Neuron (in vitro differentiated cells): ENCODE results near the gene PDP2.

Source experiments
- H2AFZ ChIP-seq: one replicate; pipeline ENCODE4 v1.6.1; 2013; ENCODE audit warnings: low read depth, mild to moderate bottlenecking, inconsistent platforms, low read length, moderate library complexity
- H3K27me3 ChIP-seq: one replicate; pipeline ENCODE4 v1.6.1; 2013; ENCODE audit warnings: low read length; ENCODE audit not compliant: insufficient read depth
- H3K36me3 ChIP-seq: one replicate; pipeline ENCODE4 v1.6.1; 2013; ENCODE audit warnings: low read length; ENCODE audit not compliant: insufficient read depth
- H3K4me1 ChIP-seq: one replicate; pipeline ENCODE4 v1.6.1; 2013; ENCODE audit warnings: low read length; ENCODE audit not compliant: insufficient read depth
- H3K4me3 ChIP-seq: 2 replicates; pipeline ENCODE4 v1.5.1; 2013; ENCODE audit warnings: mild to moderate bottlenecking, low read length, moderate library complexity
- H3K9me3 ChIP-seq: one replicate; pipeline ENCODE4 v1.6.1; 2013; ENCODE audit warnings: low read length

The PDP2 gene, protein sequence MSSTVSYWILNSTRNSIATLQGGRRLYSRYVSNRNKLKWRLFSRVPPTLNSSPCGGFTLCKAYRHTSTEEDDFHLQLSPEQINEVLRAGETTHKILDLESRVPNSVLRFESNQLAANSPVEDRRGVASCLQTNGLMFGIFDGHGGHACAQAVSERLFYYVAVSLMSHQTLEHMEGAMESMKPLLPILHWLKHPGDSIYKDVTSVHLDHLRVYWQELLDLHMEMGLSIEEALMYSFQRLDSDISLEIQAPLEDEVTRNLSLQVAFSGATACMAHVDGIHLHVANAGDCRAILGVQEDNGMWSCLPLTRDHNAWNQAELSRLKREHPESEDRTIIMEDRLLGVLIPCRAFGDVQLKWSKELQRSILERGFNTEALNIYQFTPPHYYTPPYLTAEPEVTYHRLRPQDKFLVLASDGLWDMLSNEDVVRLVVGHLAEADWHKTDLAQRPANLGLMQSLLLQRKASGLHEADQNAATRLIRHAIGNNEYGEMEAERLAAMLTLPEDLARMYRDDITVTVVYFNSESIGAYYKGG

GRCh38 chr16:66880288-66881013 is at the start of gene PDP2:
Gene PDP2, plus strand, starts transcription at chr16:66880515. Its CDS starts 3,770 bp downstream, at chr16:66884285.
- Histone ChIP-seq H3K4me3 (peak within 1 kb of the TSS; percentile 75), H3K4me1 (no peaks in the 10 kb centered on the region), H3K27me3 (no peaks in the 10 kb centered on the region), H3K36me3 (peaks cover 14% of the 10 kb centered on the region), H3K9me3 (no peaks in the 10 kb centered on the region), H2AFZ (peak within 1 kb of the TSS; percentile 63)

DNA sequence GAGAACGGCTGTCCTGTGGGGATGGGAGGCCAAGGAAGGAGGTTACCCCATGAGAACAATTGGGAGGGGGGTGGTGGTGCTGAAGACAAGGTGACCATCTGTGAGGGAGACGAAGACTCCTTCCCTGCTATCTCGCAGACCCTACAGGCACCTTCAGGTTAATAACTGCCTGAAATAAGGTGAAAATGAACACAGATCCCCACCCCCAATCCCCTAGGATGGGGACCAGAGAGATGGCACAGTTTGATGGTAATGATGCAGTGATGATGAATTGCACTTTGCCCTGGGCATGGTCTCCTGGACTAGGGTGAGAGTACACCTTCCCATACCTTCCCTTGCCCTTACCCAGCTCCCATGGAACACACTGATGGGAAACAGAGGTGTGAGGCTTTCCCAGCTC is 48.1 kb upstream of the PDP2 start:
- H3K4me1 ChIP-seq: peaks cover 11% of the 10 kb centered on the region
- no peaks in the 10 kb centered on the region for H3K9me3 ChIP-seq
- peaks cover 8% of the 10 kb centered on the region for H3K27me3 ChIP-seq
- H3K36me3 ChIP-seq: peaks cover 7% of the 10 kb centered on the region
- no peak overlapping the region for H2AFZ ChIP-seq
- no peak overlapping the region for H3K4me3 ChIP-seq

DNA sequence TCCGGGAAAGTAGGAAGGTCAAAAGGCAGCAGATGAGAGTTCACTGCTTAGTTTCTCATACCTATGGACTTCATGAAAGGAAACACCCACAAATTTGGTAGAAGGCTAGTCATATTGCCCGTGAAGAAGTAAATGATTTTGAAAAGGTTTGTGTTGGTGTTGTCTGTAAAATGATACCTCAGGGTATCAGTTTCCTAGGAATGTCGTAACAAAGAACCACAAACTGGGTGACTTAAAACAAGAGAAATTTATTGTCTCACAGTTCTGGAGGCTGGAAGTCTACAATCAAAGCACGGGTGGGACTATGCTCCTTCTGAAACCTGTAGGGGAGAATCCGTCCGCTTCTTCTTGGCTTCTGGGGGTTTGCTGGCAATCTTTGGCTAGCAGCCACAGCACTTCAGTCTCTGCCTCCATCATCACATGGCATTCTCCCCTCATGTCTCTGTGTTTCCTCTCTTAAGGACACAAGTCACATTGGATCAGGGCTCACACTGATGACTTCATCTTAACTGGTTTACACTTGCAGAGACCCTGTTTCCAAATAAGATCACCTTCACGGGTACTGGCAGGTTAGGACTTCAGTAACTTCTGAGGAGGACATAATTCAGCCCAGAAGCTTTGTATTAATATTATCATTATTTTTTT is 47.5 kb upstream of the PDP2 start:
- Histone ChIP-seq H3K9me3 (no peaks in the 10 kb centered on the region), H3K36me3 (peaks cover 3% of the 10 kb centered on the region), H3K4me3 (no peak overlapping the region), H2AFZ (no peak overlapping the region), H3K27me3 (peaks cover 8% of the 10 kb centered on the region), H3K4me1 (peaks cover 11% of the 10 kb centered on the region)

GRCh38 chr16:66834746-66835145 is 45.6 kb upstream of the PDP2 start:
- no peak overlapping the region for H3K4me3 ChIP-seq

DNA sequence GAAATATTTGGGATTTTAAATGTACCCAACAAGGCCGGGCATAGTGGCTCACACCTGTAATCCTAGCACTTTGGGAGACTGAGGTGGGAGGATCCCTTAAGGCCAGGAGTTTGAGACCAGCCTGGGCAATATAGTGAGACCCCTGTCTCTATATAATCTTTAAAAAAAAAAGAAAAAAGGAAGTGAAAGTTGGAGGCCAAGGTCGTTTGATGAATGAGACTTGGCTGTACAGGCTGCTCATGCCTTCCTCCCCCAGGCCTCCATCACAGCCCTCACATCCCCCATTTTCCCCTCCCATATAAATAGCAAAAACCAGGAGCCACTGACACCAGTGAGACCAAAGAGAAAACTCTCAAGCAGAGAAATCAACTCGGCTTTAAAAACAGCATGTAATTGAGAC is 39.4 kb upstream of the PDP2 start:
- H2AFZ ChIP-seq: no peak overlapping the region
- peaks cover 48% of the 10 kb centered on the region for H3K27me3 ChIP-seq
- H3K4me1 ChIP-seq: peaks cover 9% of the 10 kb centered on the region
- no peaks in the 10 kb centered on the region for H3K36me3 ChIP-seq
- H3K9me3 ChIP-seq: no peaks in the 10 kb centered on the region
- no peak overlapping the region for H3K4me3 ChIP-seq

More at GRCh38 chr16:66834746-66835145, 45.6 kb upstream of the PDP2 start:
- Histone ChIP-seq H2AFZ (no peak overlapping the region), H3K27me3 (peaks cover 8% of the 10 kb centered on the region), H3K36me3 (no peaks in the 10 kb centered on the region), H3K4me1 (peaks cover 2% of the 10 kb centered on the region), H3K9me3 (no peaks in the 10 kb centered on the region)

DNA sequence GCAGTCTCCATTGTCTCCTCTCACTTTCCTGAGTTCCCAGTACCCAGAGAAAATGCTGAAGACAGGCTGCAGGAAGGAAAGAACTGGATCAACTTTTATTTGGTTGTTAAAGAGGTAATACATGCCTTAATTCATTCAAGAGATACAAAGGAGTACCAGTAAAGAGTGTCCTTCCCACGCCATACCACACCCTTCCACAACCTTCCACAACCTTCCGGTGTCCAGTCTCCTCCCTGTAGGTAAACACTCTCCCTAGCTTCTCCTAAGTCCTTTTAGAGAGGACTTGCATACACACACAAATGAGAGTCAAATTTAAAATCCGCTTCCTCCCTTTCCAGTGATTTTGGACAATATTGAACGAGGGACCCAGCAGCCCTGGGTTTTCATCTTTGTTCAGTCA is 38.9 kb upstream of the PDP2 start:
- H3K4me1 ChIP-seq: peaks cover 9% of the 10 kb centered on the region
- no peak overlapping the region for H3K4me3 ChIP-seq
- no peaks in the 10 kb centered on the region for H3K9me3 ChIP-seq
- H3K36me3 ChIP-seq: no peaks in the 10 kb centered on the region
- no peak overlapping the region for H2AFZ ChIP-seq
- H3K27me3 ChIP-seq: peaks cover 53% of the 10 kb centered on the region

DNA sequence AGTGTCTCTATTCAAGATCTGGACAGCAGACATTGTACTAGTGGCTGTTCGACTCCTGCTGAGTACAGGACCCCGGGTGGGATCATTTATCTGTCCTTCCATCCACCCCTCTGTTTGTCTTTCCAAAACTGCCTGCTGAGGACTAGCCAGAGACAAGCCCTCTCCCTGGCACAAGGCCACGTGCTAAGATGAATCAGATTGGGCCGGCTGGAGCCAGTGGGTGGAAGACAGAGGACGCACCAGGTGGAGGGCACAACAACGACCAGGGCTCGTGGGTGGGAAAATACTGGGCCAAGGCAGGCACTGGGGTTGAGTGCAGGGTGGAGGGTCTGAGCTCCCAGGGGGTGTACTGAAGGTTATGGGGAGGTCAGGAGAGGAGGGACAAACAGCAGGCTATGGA is 37.5 kb upstream of the PDP2 start:
- peaks cover 9% of the 10 kb centered on the region for H3K4me1 ChIP-seq
- H3K36me3 ChIP-seq: no peaks in the 10 kb centered on the region
- no peak overlapping the region for H3K4me3 ChIP-seq
- no peak overlapping the region for H2AFZ ChIP-seq
- H3K27me3 ChIP-seq: peaks cover 67% of the 10 kb centered on the region
- no peaks in the 10 kb centered on the region for H3K9me3 ChIP-seq

GRCh38 chr16:66843191-66843590 is 37.1 kb upstream of the PDP2 start:
- Histone ChIP-seq H3K9me3 (no peaks in the 10 kb centered on the region), H2AFZ (no peak overlapping the region), H3K36me3 (no peaks in the 10 kb centered on the region), H3K4me1 (peaks cover 9% of the 10 kb centered on the region), H3K27me3 (peaks cover 70% of the 10 kb centered on the region), H3K4me3 (no peak overlapping the region)

- Histone ChIP-seq H3K4me3 (peak overlapping the region; percentile 31), H3K4me1 (peaks cover 9% of the 10 kb centered on the region), H3K36me3 (no peaks in the 10 kb centered on the region), H3K9me3 (no peaks in the 10 kb centered on the region), H3K27me3 (peaks cover 77% of the 10 kb centered on the region), H2AFZ (no peak overlapping the region)
Observed at GRCh38 chr16:66844009-66844341, 36.3 kb upstream of the PDP2 start.

GRCh38 chr16:66844342-66845079 is 35.8 kb upstream of the PDP2 start, which contains the start of gene CA7:
Gene CA7, plus strand, starts transcription at chr16:66844414. Its CDS starts 74 bp downstream, at chr16:66844488.
- H3K27me3 ChIP-seq: peaks cover 79% of the 10 kb centered on the region
- H2AFZ ChIP-seq: peak within 1 kb of the TSS; percentile 69
- no peaks in the 10 kb centered on the region for H3K36me3 ChIP-seq
- peak within 1 kb of the TSS; percentile 31 for H3K4me3 ChIP-seq
- peaks cover 9% of the 10 kb centered on the region for H3K4me1 ChIP-seq
- no peaks in the 10 kb centered on the region for H3K9me3 ChIP-seq

DNA sequence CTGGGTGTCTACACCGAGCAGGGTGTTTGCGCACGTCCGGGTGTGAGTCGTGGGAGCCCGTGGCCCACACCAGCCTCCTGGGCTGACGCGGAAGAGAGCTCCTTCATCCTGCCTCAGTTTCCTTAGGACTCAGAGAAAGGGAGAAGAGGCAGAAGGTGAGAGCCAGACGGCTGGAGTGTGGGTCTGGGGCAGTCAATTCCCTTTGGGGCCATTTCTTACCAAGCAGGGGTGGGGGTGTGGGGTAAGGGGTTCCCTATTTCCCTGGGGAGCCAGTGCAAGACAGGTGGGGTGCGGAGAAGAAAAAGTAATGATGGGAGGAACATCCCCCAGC is 35.3 kb upstream of the PDP2 start:
- H2AFZ ChIP-seq: peak overlapping the region; percentile 69
- H3K27me3 ChIP-seq: peaks cover 79% of the 10 kb centered on the region
- no peaks in the 10 kb centered on the region for H3K36me3 ChIP-seq
- H3K9me3 ChIP-seq: no peaks in the 10 kb centered on the region
- peak overlapping the region; percentile 31 for H3K4me3 ChIP-seq
- H3K4me1 ChIP-seq: peaks cover 9% of the 10 kb centered on the region

DNA sequence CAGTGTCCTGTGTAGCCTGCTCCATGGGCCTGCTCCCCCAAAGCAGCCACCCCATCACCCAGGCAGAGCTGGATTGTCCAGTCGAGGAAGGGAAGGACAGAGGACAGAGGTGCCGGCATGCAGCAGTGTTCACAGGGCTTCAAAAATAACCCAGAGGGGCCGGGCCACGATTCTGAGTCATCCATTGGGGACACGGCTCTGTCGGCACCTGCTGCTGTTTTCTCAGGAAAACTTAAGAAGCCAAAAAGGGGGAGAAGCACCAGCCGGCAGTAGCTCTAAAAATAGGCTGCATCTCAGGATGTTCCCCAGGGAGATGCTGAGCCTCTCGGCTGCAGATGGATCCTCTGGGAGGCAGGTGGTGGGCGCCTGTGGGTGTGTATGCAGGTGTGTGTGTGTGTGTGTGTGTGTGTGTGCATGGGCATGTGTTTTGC is 34.5 kb upstream of the PDP2 start:
- no peaks in the 10 kb centered on the region for H3K36me3 ChIP-seq
- no peaks in the 10 kb centered on the region for H3K9me3 ChIP-seq
- H2AFZ ChIP-seq: no peak overlapping the region
- peaks cover 80% of the 10 kb centered on the region for H3K27me3 ChIP-seq
- H3K4me3 ChIP-seq: no peak overlapping the region
- peaks cover 9% of the 10 kb centered on the region for H3K4me1 ChIP-seq
